Umbilical cord (tissue), 2 donors: ENCODE data around the gene RAD9A. TPM values are rescaled to one million over a fixed set of nuclear protein-coding genes. Genes with fewer than 3 reads are reported as not detected.

Experiments used
- DNase-seq: peaks from one replicate; pipeline ENCODE4 v3.0.0-alpha.2; 2015; ENCODE audit warnings: low spot score
- total RNA-seq: library from RNA; depleted of rRNA; stranded (reverse); fragments of >200 nt; gene quantifications from one replicate; pipeline ENCODE4 v1.2.3, GENCODE V29; 2014; ENCODE audit warnings: low replicate concordance; ENCODE audit not compliant: insufficient read depth

RAD9A gene
- total RNA-seq, 1 donor from 2014 or later = 9.4 TPM

DNA sequence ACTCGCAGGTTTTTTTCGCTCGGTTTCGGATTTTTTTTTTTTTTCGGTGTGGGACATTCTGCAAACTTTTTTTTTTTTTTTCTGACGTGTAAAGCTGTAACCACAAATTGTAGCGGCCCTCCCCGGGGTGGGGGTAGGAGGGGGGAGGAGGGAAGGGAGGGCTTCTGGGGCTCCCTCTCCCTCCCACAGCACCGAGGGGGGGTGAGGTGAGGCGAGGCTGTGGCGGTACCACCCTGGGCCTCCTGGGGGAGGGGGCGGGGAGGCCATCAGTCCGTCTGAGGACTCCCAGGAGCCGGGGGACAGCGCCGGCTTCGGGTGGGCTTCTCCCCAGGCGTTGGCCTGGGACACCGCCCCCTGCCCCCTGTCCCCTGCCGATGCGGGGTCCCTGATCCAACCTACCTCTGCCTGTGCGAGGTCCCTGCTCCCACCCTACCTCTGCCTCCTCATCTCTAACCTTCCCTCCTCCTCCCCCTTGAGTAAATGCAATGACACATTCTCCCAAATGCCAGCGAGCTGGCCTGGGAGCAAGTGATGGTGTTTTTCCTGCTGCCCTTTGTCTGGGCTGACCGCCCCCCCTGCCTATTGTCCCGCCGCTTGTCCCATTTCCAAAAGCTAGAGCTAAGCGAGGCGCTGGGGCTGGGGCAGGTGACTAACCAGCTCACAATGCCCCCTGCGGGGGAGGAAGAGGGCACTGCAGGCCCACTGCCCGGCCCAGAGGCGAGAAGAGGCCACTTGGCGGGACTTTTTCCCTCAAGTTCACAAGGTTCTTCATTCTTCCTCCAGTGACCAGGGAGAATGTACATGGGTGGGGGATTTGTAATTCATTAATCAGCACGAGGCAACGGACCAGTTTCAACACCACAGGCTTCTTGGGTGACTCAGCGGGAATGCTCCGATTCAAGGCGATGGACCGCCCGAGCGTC, 17.9 kb upstream of the RAD9A start:
- DNase-seq = peak; percentile 65

DNA sequence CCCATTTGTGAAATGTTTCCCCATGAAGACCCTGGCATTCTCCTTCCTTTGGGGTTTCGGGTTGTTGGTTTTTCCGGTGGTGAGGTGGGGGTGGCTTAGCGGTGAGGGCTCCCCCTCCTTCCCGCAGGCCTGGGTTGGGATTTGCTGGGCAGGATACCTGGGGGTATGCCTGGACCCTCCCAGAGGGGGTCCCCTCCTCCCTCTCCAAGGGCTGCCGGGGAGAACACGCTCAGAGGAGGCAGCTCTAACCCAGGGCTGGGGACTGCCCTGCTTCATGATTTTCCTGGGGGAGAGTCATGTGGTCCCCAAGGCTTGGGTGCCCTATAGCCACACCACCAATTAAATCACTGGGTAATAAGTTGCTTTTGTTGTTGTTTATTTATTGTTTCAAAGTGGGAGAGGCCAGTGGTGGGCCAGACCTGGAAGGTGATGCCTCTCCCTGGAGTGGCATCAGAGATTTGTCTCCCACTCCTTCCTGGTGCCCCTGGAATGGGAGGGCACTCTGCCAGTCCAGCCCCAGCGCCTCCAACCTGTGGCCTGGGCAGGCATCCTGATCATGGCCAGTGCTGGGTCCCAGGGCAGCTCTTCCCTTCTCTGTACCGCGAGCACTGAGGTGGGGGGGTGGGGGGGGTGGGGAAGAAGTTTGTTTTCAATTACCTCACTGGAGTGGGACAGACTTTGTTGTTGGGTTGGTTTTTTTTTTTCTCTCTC, 17.1 kb upstream of the RAD9A start:
- no peak for DNase-seq

DNA sequence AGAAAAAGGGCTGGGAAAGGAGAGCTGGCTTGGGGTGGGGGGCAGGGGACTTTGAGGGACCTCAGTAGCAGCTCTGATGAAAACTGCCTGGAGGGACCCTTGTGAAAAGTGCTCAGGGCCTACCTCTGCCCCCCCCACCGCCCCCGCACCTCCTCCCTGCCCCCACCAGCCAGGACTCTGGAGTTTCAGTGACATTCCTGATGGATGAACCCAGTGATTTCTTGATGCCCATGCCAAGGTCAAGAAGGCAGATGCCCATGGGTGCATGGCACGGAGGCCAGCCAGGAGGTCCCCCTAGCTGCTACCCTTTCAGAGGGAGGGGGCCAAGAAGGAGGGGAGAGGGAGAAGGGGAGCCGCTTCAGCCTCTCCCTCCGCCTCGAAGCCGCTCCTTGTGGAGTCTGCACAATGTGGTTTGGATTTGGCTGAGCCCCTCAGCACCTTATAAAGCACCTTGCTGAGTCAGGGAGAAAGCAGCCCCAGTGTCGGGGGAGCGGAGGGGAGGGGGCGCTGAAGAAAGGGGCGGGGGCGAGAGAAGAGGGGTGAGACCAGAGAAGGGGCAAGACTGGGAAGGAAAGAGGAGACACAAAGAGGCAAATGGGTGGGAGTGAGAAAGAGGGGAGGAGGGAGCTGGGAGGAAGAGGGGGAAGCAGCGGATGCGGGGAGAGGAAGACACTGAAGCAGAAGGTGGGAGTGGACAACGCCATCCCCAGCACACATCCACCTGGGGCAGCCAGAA, 16.3 kb upstream of the RAD9A start:
- DNase-seq = no peak

DNA sequence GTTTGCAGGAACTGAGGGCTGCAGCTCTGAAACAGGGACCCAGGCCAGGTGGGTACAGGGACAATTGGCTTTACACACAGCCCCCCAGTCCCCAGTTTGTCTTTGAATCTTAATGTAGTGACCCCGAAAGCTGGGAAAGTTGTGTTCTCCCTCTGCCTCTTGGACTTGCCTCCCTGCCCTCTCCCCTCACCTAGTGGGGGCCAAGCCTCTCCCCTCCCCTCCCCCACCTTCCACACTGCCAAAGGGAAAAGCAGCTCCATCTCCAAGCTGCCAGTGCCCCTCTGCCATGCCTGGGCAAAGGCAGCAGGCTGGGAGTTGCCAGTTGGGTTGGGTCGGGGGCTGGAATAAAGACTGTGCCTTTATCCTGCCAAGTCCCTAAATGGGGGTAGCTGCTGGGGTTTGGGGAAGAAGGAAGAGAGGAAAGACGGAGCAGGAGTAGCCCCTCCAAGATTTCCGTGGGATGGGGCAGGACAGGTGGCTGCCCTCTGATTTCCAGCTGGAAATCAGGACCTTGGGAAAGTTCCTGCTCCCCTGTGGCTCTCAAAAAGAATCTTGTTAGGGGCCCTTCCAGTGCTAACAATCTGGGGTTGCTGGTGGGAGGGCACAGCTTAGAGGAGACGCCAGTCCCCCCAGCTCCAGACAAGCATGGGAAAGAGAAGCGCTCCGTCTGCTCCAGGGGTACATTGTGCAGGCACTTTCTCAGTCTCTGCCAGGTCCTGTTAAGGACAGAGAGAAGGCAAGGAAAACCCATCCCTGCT, 15.5 kb upstream of the RAD9A start:
- DNase-seq = no peak

DNA sequence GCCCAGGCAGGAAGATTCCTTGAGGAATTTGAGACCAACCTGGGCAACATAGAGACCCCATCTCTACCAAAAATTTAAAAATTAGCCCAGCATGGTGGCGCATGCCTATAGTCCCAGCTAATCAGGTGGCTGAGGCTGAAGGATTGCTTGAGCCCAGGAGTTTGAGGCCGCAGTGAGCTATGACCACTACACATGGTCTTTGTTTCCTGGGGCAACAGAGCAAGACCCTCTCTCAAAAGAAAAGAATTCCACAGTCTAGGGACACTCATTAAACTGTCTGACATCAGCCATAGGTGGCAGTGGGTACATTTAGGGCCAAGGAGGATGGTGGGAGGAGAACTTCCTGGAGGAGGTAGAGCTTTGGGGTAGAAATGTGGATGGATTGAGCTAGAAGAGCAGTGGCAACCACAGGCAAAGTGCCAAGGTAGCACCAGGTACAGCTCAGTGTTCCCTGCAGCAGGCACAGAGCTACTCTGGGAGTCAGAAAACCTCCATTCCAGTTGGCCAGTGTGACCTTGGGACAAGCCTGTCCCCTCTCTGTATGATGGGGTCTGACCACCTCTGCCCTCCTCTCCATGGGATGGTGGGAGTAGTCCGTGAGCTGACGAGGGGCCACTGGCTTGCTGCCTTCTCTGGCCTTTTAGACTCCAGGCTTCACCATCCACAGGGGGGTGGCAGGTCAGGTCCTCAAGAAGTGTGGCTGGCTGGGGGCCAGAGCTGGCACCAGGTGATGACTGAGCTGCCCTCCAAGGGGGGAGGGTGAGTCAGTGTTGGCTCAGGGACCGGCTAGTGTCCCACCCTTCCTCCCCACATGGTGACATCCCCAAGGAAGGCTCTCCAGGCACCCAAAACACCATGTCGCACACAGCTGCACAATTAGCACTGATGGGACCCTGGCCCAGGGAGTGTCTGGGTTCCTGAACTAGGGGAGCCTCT, 14.6 kb upstream of the RAD9A start:
- no peak for DNase-seq

DNA sequence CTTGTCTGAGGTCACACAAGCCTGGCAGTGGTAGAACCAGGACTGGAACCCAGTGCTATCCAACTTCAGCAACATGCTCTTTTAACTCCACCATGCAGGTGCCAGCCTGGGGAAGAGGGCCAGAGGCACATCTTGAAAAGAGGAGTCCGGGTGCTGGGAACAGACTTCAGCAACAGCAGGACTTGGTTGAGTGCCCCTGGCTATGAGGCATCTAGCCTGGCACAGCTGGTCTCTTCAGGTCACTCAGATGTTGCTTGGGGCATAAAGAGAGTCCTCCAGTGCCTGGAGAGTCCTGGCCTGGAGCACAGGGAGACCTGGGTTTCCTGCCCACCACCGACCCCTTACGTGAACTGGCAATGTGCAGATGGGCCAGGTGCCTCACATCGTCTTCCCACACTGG, 13.2 kb upstream of the RAD9A start:
- DNase-seq = no peak

DNA sequence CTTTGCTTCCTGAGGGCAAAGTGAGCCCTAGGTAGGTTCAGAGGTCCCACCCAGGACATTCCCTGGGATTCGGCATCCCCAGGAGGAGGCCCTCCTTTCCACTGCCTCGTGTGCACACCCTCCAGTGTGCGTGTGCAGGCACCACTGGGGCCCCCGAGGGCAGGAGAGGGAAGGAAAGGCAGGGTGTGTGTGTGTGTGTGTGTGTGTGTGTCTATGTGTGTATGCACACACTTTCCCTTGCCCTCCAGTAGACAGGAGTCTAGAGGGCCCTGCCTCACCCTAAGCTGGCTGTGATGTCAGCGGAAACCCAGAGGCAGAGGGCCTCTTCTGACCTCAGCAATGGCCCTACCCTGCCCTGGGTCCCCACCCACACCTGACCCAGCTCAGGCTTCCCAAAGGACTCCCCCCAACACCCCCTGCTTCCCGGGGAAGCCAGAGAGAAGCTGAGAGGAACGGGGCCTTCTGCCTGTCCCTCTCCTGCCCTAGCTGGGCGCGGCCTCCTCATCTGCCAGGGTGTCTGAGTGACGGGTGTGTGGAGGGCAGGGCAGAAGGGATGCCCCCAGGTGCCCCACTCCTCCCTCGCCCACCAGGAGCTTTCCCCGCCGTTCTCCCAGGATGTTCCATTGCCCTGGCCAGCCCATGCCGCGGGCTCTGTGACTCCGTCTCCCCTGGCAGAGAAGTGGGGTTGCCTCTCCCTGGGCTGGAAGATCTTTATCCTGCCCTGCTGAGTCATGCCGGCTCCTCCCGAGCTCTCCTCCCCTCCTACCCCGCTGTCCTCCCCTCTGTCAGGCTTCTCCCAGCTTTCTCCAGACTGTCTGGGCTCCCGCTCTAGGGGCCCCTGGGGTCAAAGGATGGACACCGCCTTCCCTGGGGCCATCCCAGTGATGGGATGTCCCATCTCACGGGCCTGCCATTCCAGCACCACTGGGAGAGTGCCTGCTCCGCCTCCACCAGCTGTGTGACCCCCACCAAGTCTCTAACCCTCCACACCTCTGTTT, 12.4 kb upstream of the RAD9A start:
- DNase-seq = peak; percentile 79

DNA sequence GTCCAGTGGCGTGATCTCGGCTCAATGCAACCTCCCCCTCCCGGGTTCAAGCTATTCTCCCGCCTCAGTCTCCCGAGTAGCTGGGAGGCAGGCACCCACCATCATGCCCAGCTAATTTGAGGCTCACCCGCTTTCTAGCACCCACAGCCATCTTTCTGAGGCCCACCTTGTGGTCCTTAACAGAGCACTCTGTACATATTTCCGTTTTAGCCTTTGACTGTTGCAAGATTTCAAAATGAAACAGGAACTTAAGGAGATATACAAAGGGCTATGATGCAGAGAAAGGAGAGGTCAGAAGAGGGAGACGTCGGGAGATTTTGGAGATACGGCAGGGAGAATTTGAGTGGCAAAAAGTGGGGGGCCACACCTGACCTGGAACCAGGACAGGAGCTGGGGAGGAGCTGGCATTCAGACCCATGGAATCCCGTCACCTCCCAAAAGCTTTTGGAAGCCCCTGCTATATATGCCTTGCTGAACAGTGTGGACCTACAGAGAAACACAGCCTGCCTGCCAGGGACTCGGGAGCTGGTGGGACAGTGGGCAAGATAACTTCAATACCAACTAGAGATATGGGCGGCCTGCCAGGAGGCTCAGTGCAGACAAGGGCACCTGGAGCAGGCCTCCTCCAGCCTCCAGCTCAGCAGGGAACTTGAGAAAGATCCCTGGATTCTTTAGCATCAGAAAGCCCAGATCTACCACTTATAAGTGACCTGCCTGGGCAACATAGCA, 10.4 kb upstream of the RAD9A start:
- no peak for DNase-seq

DNA sequence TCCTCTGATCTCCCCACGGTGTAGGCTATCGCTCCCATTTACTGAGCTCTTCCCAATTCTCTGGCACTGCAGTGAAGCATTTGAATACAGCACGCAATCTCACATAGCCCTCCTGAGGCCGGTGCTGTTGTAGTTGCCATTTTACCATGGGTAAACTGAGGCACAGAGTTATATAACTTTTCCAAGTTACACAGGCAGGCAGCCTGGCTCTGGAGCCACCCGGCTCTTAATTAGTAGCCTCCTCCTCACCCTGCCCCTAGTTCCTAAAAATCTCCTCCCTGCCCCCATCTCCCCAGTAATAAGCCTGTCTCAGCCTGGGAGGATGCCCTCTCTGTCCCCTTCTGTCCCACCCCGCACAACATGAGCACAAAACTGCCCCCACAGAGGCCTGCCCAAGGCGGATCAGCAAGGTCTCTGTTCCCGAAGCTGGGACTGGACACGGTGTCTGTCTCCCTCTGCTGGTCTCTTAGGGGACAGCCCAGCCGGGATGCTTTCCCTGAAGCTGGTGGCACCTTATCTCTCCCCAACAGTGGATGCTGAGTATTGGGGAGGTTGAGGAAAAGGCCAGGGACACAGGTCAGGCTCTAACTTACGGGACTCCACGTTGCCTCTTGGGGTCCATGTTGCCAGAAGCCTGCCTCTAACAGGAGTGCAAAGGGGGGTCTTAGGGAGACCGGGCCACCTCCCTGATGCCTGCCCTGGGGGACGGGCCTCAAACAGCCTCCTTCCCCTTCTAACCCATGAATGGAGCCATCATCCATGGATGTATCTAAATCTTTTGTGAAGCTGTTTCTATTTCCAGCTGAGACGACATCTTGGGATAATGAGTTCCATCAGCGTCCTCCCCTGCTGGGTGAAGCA, 9.3 kb upstream of the RAD9A start:
- peak; percentile 81 for DNase-seq

DNA sequence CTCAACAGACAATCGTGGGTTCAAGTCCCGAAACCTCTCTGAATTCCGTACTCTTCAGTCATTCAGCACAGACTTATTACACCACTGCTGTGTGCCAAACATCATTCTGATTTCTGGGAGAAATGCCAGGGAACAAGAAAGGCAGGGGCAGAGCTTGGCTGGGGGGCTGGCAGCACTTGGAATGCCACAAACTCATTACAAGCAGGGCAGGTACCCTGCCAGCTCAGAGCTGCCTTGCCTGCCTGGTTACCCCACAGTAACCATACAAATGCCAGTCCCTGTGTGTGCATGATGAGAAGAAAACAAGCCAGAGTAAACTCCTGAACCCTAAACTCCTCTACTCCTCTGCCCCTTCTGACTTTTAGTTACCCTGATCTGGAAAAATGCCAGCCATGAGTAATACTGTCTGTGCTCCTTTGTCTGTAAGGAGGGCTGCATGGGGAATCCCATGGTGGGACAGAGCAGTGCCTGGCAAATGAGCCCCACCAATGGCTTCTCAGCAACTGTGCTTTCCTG, 6.9 kb upstream of the RAD9A start:
- DNase-seq = no peak

DNA sequence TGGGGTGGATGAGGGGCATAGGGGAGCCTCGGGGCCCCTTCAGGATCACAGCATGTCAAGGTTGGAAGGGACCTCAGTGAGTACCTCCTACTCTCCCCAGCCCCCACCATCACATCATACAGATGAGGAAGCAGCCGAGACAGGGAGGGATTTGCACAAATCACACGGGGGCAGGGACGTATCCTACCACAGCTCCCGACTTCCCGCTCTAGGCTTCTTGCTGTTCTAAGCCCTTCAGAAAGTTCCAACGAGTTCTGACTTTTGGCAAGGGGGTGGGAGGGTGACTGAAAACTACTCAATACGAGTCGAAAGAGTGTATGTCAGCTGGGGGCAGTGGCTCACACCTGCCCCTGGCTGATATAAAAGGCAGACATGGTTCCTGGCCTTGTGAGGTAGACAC, 4.7 kb upstream of the RAD9A start:
- no peak for DNase-seq

DNA sequence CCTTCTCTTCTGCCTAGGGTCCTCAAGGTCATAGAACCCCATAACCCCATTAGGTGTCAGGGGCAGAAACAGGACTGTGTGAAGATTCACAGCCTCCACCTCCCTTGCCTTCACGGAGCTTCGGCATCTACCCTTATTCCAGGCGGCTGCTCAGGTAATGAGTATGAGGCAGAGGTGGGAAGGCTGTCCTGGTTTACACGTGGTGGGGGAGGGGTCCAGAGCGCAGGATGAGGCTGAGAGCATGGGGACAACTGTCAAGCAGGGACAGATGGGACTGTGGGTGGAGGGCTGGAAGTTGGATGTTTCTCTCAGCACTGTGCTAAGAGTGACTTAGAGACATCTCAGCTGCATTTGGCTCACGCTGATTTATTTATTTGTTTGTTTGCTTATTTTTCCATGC, 4.3 kb upstream of the RAD9A start:
- no peak for DNase-seq

DNA sequence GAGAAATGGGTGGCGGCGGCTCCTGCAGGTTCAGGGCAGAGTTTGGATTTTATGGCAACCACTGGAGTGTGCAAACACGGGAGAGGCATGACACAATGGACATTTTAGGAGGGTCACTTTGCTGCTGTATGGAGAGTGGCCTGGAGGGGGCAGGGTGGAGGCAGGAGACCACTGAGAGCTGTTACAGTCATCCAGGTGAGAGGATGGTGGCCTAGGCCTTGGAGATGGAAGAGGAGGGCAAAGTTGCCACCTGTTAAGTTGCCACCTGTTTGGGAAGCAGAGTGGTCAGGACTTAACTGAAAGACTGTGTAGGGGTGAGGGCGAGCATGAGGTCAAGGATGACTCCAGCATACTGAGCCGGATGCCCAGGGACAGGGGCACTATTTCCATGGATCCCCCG, 2.3 kb upstream of the RAD9A start:
- DNase-seq = no peak

DNA sequence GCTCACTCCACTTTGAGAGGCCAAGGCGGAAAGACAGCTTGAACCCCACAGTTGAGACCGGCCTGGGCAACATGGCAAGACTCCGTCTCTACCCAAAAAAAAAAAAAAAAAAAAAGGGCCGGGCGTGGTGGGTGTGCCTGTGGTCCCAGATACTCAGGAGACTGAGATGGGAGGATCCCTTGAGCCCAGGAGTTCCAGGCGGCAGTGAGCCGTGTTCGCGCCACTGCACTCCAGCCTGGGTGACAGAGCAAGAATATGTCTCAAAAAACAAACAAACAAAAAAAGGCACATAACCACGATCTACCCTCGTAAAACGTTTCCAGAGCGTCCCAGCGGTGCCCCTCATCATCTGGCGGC, 861 bp upstream of the RAD9A start:
- no peak for DNase-seq

DNA sequence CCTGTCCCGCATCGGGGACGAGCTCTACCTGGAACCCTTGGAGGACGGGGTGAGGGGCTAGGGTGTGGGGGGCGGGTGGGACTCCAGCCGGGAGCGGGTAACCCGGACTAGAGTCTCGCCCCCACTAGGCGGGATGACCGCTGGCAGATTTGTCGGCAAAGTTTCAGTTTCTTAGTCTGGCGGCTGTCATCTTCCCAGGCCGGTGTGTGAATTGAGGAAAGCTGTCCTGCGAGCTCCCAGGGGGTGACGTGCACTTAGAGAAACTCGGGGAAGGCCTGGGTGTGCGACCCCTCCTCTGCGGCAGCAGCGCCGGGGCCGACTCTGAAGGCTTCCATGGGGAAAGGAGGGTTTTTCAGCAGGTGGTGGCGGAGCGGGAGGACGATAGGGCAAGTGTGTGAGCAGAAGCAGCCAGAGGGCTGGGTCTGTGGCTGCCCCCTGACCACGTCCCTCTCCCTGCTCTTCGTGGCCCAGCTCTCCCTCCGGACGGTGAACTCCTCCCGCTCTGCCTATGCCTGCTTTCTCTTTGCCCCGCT, 463 bp downstream of the RAD9A start:
- DNase-seq = no peak

DNA sequence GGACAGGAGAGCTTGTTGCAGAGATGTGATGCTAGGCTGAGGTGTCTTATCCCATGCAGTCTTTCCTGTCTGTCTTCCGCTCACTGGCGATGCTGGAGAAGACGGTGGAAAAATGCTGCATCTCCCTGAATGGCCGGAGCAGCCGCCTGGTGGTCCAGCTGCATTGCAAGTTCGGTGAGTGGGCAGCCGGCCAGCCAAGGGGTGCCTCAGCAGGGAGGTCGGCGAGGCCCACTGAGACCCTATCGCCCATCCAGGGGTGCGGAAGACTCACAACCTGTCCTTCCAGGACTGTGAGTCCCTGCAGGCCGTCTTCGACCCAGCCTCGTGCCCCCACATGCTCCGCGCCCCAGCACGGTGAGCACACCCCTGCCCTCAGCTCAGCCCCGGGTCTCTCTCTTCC, 1.7 kb downstream of the RAD9A start:
- no peak for DNase-seq

DNA sequence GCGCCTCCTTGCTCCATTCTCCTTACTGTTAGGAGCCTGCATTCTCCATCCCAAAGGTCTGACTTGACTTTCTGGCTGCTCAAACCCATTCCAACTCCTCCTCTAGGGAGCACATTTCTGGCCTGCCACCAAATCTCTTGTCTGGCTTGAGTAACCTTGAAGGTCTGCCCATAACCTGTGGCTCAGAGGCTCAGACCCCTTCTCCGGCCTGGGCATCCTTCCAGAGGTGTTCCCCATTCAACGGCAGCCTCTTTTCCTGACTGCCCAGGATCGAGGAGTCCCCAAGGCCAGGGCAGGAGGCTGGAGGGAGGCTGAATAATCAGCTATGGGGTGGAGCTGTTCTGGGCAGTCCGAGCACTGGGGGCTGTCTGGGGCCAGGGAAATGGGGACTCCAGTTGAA, 2.2 kb downstream of the RAD9A start:
- no peak for DNase-seq
